Mesenchymal stem cell (in vitro differentiated cells and primary cell): ENCODE measurements around the gene AK5.

Experiments used
- DNase-seq: peaks from one replicate; pipeline ENCODE4 v3.0.0-alpha.2; 2013
- H2AFZ ChIP-seq: one replicate; pipeline ENCODE4 v1.6.1; 2013; ENCODE audit warnings: low read depth, mild to moderate bottlenecking, control low read depth, inconsistent platforms, low read length, moderate library complexity
- H2AK5ac ChIP-seq: 2 replicates; pipeline ENCODE4 v1.6.1; 2013; ENCODE audit warnings: low read length, moderate library complexity, mild to moderate bottlenecking, inconsistent platforms; ENCODE audit not compliant: severe bottlenecking
- H2BK120ac ChIP-seq: one replicate; pipeline ENCODE4 v1.6.1; 2013; ENCODE audit warnings: low read depth, mild to moderate bottlenecking, inconsistent platforms, low read length, moderate library complexity
- H2BK12ac ChIP-seq, 2 experiments: one replicate each; pipeline ENCODE4 v1.6.1; 2013; ENCODE audit warnings: inconsistent platforms in 2 of 2, low read length in 2 of 2, mild to moderate bottlenecking in 2 of 2, moderate library complexity in 2 of 2, control low read depth in 1 of 2
- H2BK15ac ChIP-seq: one replicate; pipeline ENCODE4 v1.6.1; 2013; ENCODE audit warnings: mild to moderate bottlenecking, low read depth, inconsistent platforms; ENCODE audit not compliant: poor library complexity, severe bottlenecking
- H2BK5ac ChIP-seq: 2 replicates; pipeline ENCODE4 v1.6.1; 2013; ENCODE audit warnings: low read depth, mild to moderate bottlenecking, low read length, control low read depth, inconsistent platforms; ENCODE audit not compliant: poor library complexity, severe bottlenecking
- H3K14ac ChIP-seq, 2 experiments: one replicate each; pipeline ENCODE4 v1.6.1; 2013; ENCODE audit warnings: inconsistent platforms in 2 of 2, low read length in 2 of 2, control low read depth in 1 of 2, mild to moderate bottlenecking in 1 of 2, moderate library complexity in 1 of 2
- H3K18ac ChIP-seq, 2 experiments: one replicate each; pipeline ENCODE4 v1.6.1; 2013; ENCODE audit warnings: inconsistent platforms in 2 of 2, low read length in 2 of 2, control low read depth in 1 of 2, low read depth in 1 of 2, mild to moderate bottlenecking in 1 of 2
- H3K23ac ChIP-seq, 2 experiments: one replicate each; pipeline ENCODE4 v1.6.1; 2013; ENCODE audit warnings: inconsistent platforms in 2 of 2, low read length in 2 of 2, mild to moderate bottlenecking in 2 of 2, moderate library complexity in 2 of 2, control low read depth in 1 of 2
- H3K27ac ChIP-seq: 2 replicates; pipeline ENCODE4 v1.5.1; 2013; ENCODE audit warnings: mild to moderate bottlenecking, moderate library complexity, low read length, control low read depth, inconsistent platforms; ENCODE audit not compliant: poor library complexity, severe bottlenecking
- H3K27me3 ChIP-seq, 2 experiments: 2 replicates each; pipeline versions ENCODE4 v1.6.1 to v1.7.0; 2013; ENCODE audit warnings: low read length in 2 of 2, mild to moderate bottlenecking in 2 of 2, moderate library complexity in 2 of 2, control low read depth in 1 of 2, inconsistent platforms in 1 of 2; ENCODE audit not compliant: control insufficient read depth in 1 of 2, insufficient read depth in 1 of 2
- H3K36me3 ChIP-seq, 2 experiments: 2 replicates each; pipeline versions ENCODE4 v1.6.1 to v1.7.0; 2013; ENCODE audit warnings: low read length in 2 of 2, control low read depth in 1 of 2, inconsistent platforms in 1 of 2, low read depth in 1 of 2, mild to moderate bottlenecking in 1 of 2; ENCODE audit not compliant: insufficient read depth in 2 of 2, control insufficient read depth in 1 of 2
- H3K4ac ChIP-seq, 2 experiments: one replicate each; pipeline ENCODE4 v1.6.1; 2013; ENCODE audit warnings: inconsistent platforms in 2 of 2, low read length in 2 of 2, mild to moderate bottlenecking in 2 of 2, moderate library complexity in 2 of 2, control low read depth in 1 of 2, low read depth in 1 of 2
- H3K4me1 ChIP-seq: 2 replicates; pipeline ENCODE4 v1.6.1; 2013; ENCODE audit warnings: low read depth, low read length, control low read depth; ENCODE audit not compliant: control insufficient read depth, insufficient read depth
- H3K4me2 ChIP-seq: 2 replicates; pipeline ENCODE4 v1.6.1; 2013; ENCODE audit warnings: low read length, mild to moderate bottlenecking, inconsistent platforms; ENCODE audit not compliant: poor library complexity, severe bottlenecking
- H3K4me3 ChIP-seq, 2 experiments: 2 replicates each; pipeline versions ENCODE4 v1.5.1 to v1.7.0; 2013; ENCODE audit warnings: low read length in 2 of 2, mild to moderate bottlenecking in 2 of 2, control low read depth in 1 of 2, low read depth in 1 of 2; ENCODE audit not compliant: insufficient read depth in 1 of 2
- H3K79me1 ChIP-seq: replicated peaks from 2 replicates; pipeline ENCODE4 v1.6.1; 2013; ENCODE audit warnings: mild to moderate bottlenecking, control low read depth, low read length, inconsistent platforms; ENCODE audit not compliant: poor library complexity, severe bottlenecking
- H3K9ac ChIP-seq: 2 replicates; pipeline ENCODE4 v1.7.0; 2013; ENCODE audit warnings: mild to moderate bottlenecking, low read length, moderate library complexity
- H3K9me3 ChIP-seq: 2 replicates; pipeline ENCODE4 v1.7.0; 2013; ENCODE audit warnings: mild to moderate bottlenecking, low read length; ENCODE audit not compliant: control insufficient read depth
- H4K8ac ChIP-seq: one replicate; pipeline ENCODE4 v1.6.1; 2013; ENCODE audit warnings: inconsistent platforms, mild to moderate bottlenecking, low read length, moderate library complexity
- H4K91ac ChIP-seq: one replicate; pipeline ENCODE4 v1.6.1; 2013; ENCODE audit warnings: mild to moderate bottlenecking, low read length, inconsistent platforms
- WGBS: methylation state at CpG from one replicate; pipeline ENCODE4 v1.1.7; 2013; ENCODE audit warnings: mixed read lengths; 5-methylcytosine and 5-hydroxymethylcytosine counted together

AK5 gene

GRCh38 chr1:77424236-77424635, 142.4 kb downstream of the AK5 start:
- no peak overlapping the region for H3K23ac ChIP-seq
- H2AFZ ChIP-seq, result no peak overlapping the region
- H4K8ac ChIP-seq, result no peak overlapping the region
- peak; percentile 53 for DNase-seq
- H3K4ac ChIP-seq, result no peak overlapping the region
- no peak overlapping the region for H3K4me3 ChIP-seq
- no peak overlapping the region for H2AK5ac ChIP-seq
- H3K36me3 ChIP-seq, result peaks cover 7 to 28% of the 10 kb centered on the region in 2 experiments
- H3K4me1 ChIP-seq, result peaks cover 1% of the 10 kb centered on the region
- H2BK12ac ChIP-seq, result no peak overlapping the region
- no peaks in the 10 kb centered on the region for H3K27me3 ChIP-seq
- peak overlapping the region; percentile 51 for H3K27ac ChIP-seq
- no peak overlapping the region for H3K9ac ChIP-seq
- no peak overlapping the region for H3K14ac ChIP-seq
- peaks cover 14% of the 10 kb centered on the region for H3K9me3 ChIP-seq
- peaks cover 10% of the 10 kb centered on the region for H3K79me1 ChIP-seq
- no peak overlapping the region for H2BK5ac ChIP-seq
- H2BK15ac ChIP-seq, result no peak overlapping the region
- no peak overlapping the region for H2BK120ac ChIP-seq
- no peak overlapping the region for H3K4me2 ChIP-seq
- no peak overlapping the region for H4K91ac ChIP-seq
- H3K18ac ChIP-seq, result no peak overlapping the region

GRCh38 chr1:77428068-77428467, 146.2 kb downstream of the AK5 start:
- H2AFZ ChIP-seq, result no peak overlapping the region
- no CpG with 5 or more reads among the region's 1 CpG for WGBS
- H3K4ac ChIP-seq, result no peak overlapping the region
- H3K4me3 ChIP-seq, result no peak overlapping the region
- H3K27me3 ChIP-seq, result no peaks in the 10 kb centered on the region
- H2BK15ac ChIP-seq, result no peak overlapping the region
- H3K9me3 ChIP-seq, result peaks cover 14% of the 10 kb centered on the region
- H3K79me1 ChIP-seq, result peaks cover 3% of the 10 kb centered on the region
- H3K14ac ChIP-seq, result no peak overlapping the region
- no peak overlapping the region for H3K4me2 ChIP-seq
- no peak overlapping the region for H2BK5ac ChIP-seq
- no peak overlapping the region for H2BK12ac ChIP-seq
- DNase-seq, result no peak
- H4K8ac ChIP-seq, result no peak overlapping the region
- H3K27ac ChIP-seq, result no peak overlapping the region
- H2BK120ac ChIP-seq, result no peak overlapping the region
- H3K36me3 ChIP-seq, result peaks cover 0 to 3% of the 10 kb centered on the region in 2 experiments
- no peak overlapping the region for H2AK5ac ChIP-seq
- no peak overlapping the region for H4K91ac ChIP-seq
- H3K18ac ChIP-seq, result no peak overlapping the region
- H3K9ac ChIP-seq, result no peak overlapping the region
- H3K23ac ChIP-seq, result no peak overlapping the region
- peaks cover 1% of the 10 kb centered on the region for H3K4me1 ChIP-seq

GRCh38 chr1:77430966-77431690, 149.3 kb downstream of the AK5 start:
- Histone ChIP-seq H3K4me3 (no peak overlapping the region), H2BK12ac (no peak overlapping the region), H2BK5ac (no peak overlapping the region), H3K23ac (no peak overlapping the region), H3K4me1 (no peaks in the 10 kb centered on the region), H3K36me3 (peaks cover 0 to under 1% of the 10 kb centered on the region in 2 experiments), H2BK120ac (no peak overlapping the region), H3K4me2 (no peak overlapping the region), H4K8ac (no peak overlapping the region), H3K18ac (no peak overlapping the region), H4K91ac (no peak overlapping the region), H2AK5ac (no peak overlapping the region), H3K27ac (no peak overlapping the region), H3K9ac (no peak overlapping the region), H3K27me3 (no peaks in the 10 kb centered on the region), H3K14ac (no peak overlapping the region), H3K9me3 (peaks cover 14% of the 10 kb centered on the region), H3K4ac (no peak overlapping the region), H3K79me1 (peaks cover 2% of the 10 kb centered on the region), H2BK15ac (no peak overlapping the region), H2AFZ (no peak overlapping the region)
- WGBS, result 70% methylated on average over 3 of the region's 4 CpGs
- DNase-seq, result peak; percentile 79

GRCh38 chr1:77433934-77434333, 152.1 kb downstream of the AK5 start:
- H3K9me3 ChIP-seq, result no peaks in the 10 kb centered on the region
- no peak overlapping the region for H2BK12ac ChIP-seq
- H3K4me1 ChIP-seq, result no peaks in the 10 kb centered on the region
- H3K4me3 ChIP-seq, result no peak overlapping the region
- H4K91ac ChIP-seq, result no peak overlapping the region
- no peak overlapping the region for H2BK15ac ChIP-seq
- no peak overlapping the region for H3K23ac ChIP-seq
- no peak overlapping the region for H4K8ac ChIP-seq
- WGBS, result no CpG with 5 or more reads among the region's 3 CpGs
- no peak overlapping the region for H3K27ac ChIP-seq
- no peak overlapping the region for H2BK5ac ChIP-seq
- no peaks in the 10 kb centered on the region for H3K36me3 ChIP-seq
- no peak overlapping the region for H3K4ac ChIP-seq
- no peak overlapping the region for H2AK5ac ChIP-seq
- no peak overlapping the region for H2BK120ac ChIP-seq
- no peak for DNase-seq
- H3K9ac ChIP-seq, result no peak overlapping the region
- H2AFZ ChIP-seq, result no peak overlapping the region
- no peak overlapping the region for H3K14ac ChIP-seq
- no peaks in the 10 kb centered on the region for H3K27me3 ChIP-seq
- peaks cover 2% of the 10 kb centered on the region for H3K79me1 ChIP-seq
- H3K4me2 ChIP-seq, result no peak overlapping the region
- H3K18ac ChIP-seq, result no peak overlapping the region
